Common myeloid progenitor, CD34-positive (primary cell): ENCODE measurements around the gene NDUFAF7.
"Not testable (repeated sequence)": the region's sequence is repeated elsewhere in the genome, so short reads cannot be mapped to it uniquely, and the experiment has no call there.

Experiments
- CTCF ChIA-PET: fragments of 350-600 bp; sonication (Branson Sonifier 250); formaldehyde crosslinking; loops from one replicate; lab custom pipeline; 2021; ENCODE audit warnings: antibody characterized with exemption; lab: Charles Lee
- POLR2A ChIA-PET: fragments of 350-600 bp; sonication (Branson Sonifier 250); formaldehyde crosslinking; loops from one replicate; lab custom pipeline; 2021; ENCODE audit warnings: antibody characterized with exemption; lab: Charles Lee
- DNase-seq, 3 donors: peaks; one replicate each; pipeline versions ENCODE4 v3.0.0 to v3.0.0-alpha.2; 2013
- H3K27ac ChIP-seq, 2 experiments: 1 replicate in 1 of 2; 2 replicates in 1 of 2; pipeline ENCODE4 v1.7.0; 2013; ENCODE audit warnings: inconsistent platforms in 2 of 2, low read length in 2 of 2, mild to moderate bottlenecking in 2 of 2, low read depth in 1 of 2, moderate library complexity in 1 of 2; ENCODE audit not compliant: severe bottlenecking in 2 of 2, insufficient read depth in 1 of 2, poor library complexity in 1 of 2
- H3K27me3 ChIP-seq, 5 experiments: replicated peaks in 2 of 5; 1 replicate in 3 of 5; 2 replicates in 2 of 5; pipeline versions ENCODE4 v1.6.1 to v1.7.0; 2013; ENCODE audit warnings: low read length in 4 of 5, mild to moderate bottlenecking in 2 of 5, moderate library complexity in 2 of 5, inconsistent platforms in 1 of 5; ENCODE audit not compliant: insufficient read depth in 5 of 5, control insufficient read depth in 4 of 5
- H3K36me3 ChIP-seq, 4 experiments: 1 replicate in 2 of 4; 2 replicates in 2 of 4; pipeline versions ENCODE4 v1.6.1 to v1.7.0; 2013; ENCODE audit warnings: low read length in 3 of 4, control low read depth in 1 of 4, mild to moderate bottlenecking in 1 of 4; ENCODE audit not compliant: control insufficient read depth in 4 of 4, insufficient read depth in 4 of 4
- H3K4me1 ChIP-seq, 4 experiments: 1 replicate in 3 of 4; 2 replicates in 1 of 4; pipeline versions ENCODE4 v1.6.1 to v1.7.1; 2013; ENCODE audit warnings: low read length in 3 of 4, mild to moderate bottlenecking in 3 of 4, control low read depth in 1 of 4, inconsistent platforms in 1 of 4, moderate library complexity in 1 of 4; ENCODE audit not compliant: control insufficient read depth in 4 of 4, insufficient read depth in 4 of 4; ENCODE audit errors: control extremely low read depth in 1 of 4
- H3K4me3 ChIP-seq, 7 experiments: 1 replicate in 4 of 7; 2 replicates in 3 of 7; pipeline versions ENCODE4 v1.5.1 to v1.7.0; 2013; ENCODE audit warnings: mild to moderate bottlenecking in 7 of 7, low read length in 6 of 7, moderate library complexity in 6 of 7, inconsistent platforms in 2 of 7, low read depth in 2 of 7, control low read depth in 1 of 7; ENCODE audit not compliant: insufficient read depth in 4 of 7, control insufficient read depth in 1 of 7; ENCODE audit errors: extremely low read depth in 1 of 7
- H3K9me3 ChIP-seq, 5 experiments: 1 replicate in 4 of 5; 2 replicates in 1 of 5; pipeline versions ENCODE4 v1.6.1 to v1.7.1; 2013; ENCODE audit warnings: low read length in 4 of 5, mild to moderate bottlenecking in 2 of 5, inconsistent platforms in 1 of 5, low read depth in 1 of 5, moderate library complexity in 1 of 5; ENCODE audit not compliant: control insufficient read depth in 4 of 5, insufficient read depth in 2 of 5; ENCODE audit errors: control extremely low read depth in 1 of 5
- WGBS: methylation state at CpG from one replicate; pipeline ENCODE4 v1.1.5; 2013; ENCODE audit not compliant: insufficient coverage; 5-methylcytosine and 5-hydroxymethylcytosine counted together

Gene NDUFAF7

DNA sequence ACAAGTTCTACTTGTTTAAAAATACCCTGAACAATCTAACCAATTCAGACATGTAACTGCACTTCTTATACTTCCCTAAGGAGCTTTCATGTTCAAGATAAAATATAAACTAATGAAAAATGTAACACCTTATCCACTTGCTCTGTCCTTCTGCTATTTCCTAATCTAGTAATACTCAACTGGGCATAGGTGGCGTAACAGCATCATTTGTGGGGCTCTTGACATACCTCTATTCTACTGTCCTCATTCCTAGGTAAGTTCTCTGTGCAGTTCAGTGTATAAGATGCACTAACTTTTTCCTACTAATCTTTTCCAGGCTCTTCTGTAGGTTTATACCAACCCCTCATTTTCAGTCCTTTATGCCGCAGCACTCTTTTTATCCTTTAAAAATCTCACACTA is 56.5 kb downstream of the NDUFAF7 start:
- WGBS: 100% methylated on average over 1 of the region's 2 CpGs
- H3K4me1 ChIP-seq: no peaks in the 10 kb centered on the region
- no peak overlapping the region for H3K4me3 ChIP-seq
- no peaks in the 10 kb centered on the region for H3K9me3 ChIP-seq
- no peaks in the 10 kb centered on the region for H3K27me3 ChIP-seq
- ChIA-PET CTCF (interaction anchor here (0.6 to 1.2 kb wide), 2 partner anchors 34 to 103 kb away, joined by 3 to 4 read pairs; no protein-coding TSS in a partner anchor), POLR2A (no interaction called here)
- H3K27ac ChIP-seq: no peak overlapping the region
- peak in 2 of 3 donors; percentile 46 to 48 for DNase-seq
- peaks cover under 1 to 44% (median 18%) of the 10 kb centered on the region in 4 experiments for H3K36me3 ChIP-seq

DNA sequence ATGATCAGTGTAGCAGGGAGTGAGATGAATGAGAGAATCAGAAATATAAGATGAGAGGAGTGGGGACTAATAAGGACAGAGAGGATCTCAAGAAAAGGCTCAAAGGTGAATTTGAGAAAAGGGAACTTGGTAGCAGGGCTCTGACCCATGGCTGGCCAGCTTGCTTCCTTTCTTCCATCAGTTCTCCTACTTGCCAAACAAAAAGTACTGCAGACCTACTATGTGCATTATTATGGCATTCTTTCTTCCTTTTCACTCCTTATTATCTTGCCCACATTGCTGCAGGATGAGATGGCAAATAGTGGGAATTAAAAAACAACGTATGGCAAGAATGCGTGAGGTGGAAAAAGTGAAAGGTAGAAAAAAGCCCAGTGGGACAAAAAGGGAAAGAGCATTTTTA is 60.2 kb downstream of the NDUFAF7 start:
- no peak for DNase-seq
- Histone ChIP-seq H3K27ac (no peak overlapping the region), H3K36me3 (peaks cover 2 to 26% (median 14%) of the 10 kb centered on the region in 4 experiments), H3K27me3 (no peaks in the 10 kb centered on the region), H3K4me1 (no peaks in the 10 kb centered on the region), H3K4me3 (no peak overlapping the region), H3K9me3 (no peaks in the 10 kb centered on the region)
- no CpG with 5 or more reads among the region's 2 CpGs for WGBS
- CTCF ChIA-PET: interaction anchor here (1.2 kb wide), 1 partner anchor 12 kb away, joined by 4 read pairs; no protein-coding TSS in a partner anchor
- POLR2A ChIA-PET: no interaction called here

DNA sequence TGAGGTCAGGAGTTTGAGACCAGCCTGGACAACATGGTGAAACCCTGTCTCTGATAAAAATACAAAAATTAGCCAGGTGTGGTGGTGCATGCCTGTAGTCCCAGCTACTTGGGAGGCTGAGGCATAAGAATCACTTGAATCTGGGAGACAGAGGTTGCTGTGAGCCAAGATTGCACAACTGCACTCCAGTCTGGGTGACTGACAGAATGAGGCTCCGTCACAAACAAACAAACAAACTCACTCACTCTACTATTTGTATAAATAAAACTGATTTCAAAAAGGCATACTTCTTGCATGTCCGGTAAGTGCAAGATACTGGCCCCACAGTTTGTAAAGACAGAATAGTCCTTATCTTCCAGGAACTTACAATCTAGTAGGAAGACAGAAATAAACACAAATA is 63.4 kb downstream of the NDUFAF7 start:
- CTCF ChIA-PET, DNase-seq: not testable (repeated sequence)
- no CpG with 5 or more reads among the region's 2 CpGs for WGBS

DNA sequence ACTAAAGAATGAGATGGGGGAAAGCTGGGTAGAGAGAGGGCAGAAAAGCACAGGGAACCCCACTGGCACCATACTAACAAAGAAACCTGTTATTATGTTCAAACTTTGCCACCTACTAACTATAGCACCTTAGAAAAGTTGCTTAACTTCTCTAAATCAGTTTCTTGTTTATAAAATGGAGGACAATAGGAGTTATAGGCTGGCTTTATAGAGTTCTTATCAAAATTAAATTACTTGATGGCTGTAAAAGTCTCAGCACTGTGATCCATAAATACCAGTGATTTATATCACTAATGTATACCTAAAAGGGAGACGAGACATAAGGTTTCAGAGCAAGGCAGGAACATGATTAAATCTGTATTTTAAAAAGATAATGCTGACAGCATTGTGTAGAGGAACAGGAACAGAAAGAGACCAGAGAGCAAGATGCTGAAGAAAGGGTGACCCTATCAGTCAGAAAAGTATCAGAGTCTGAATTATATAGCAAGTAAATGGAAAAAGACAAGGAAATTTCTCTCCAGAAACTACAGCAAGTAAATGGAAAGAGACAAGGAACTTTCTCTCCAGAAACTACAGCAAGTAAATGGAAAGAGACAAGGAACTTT is 64.1 kb downstream of the NDUFAF7 start:
- Histone ChIP-seq H3K27ac (no peak overlapping the region), H3K9me3 (no peaks in the 10 kb centered on the region), H3K4me1 (no peaks in the 10 kb centered on the region), H3K36me3 (peaks cover 2 to 16% (median 3%) of the 10 kb centered on the region in 4 experiments), H3K27me3 (no peaks in the 10 kb centered on the region), H3K4me3 (no peak overlapping the region)
- ChIA-PET CTCF (interaction anchor here (1.1 kb wide), 1 partner anchor 15 kb away, joined by 6 read pairs; no protein-coding TSS in a partner anchor), POLR2A (no interaction called here)
- no CpG with 5 or more reads among the region's 1 CpG for WGBS
- no peak for DNase-seq

More for the DNA sequence above, 63.4 kb downstream of the NDUFAF7 start:
- H3K9me3 ChIP-seq, H3K4me1 ChIP-seq, H3K27me3 ChIP-seq, POLR2A ChIA-PET, H3K4me3 ChIP-seq, H3K27ac ChIP-seq: not testable (repeated sequence)
- peaks cover 2 to 18% (median 4%) of the 10 kb centered on the region in 4 experiments for H3K36me3 ChIP-seq

DNA sequence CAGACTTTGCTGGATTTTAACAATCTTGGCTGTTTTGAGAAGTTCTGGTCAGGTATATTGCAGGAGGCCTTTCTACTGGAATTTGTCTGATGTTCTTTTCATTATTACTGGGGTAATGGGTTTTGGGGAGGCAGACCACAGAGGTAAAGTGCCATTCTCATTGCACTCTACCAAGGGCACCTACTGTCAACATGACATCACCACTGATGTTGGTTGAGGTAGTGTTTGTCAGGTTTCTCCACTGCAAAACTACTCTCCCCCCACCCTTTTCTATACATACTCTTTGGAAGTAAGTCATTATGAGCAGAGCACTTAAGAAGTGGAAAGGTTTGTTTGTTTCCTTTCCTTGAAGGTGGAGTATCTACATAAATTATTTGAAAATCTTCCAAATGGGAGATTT is 66.2 kb downstream of the NDUFAF7 start:
- Histone ChIP-seq H3K9me3 (peaks cover 0 to 1% (median 0%) of the 10 kb centered on the region in 5 experiments), H3K27me3 (no peaks in the 10 kb centered on the region), H3K36me3 (peaks cover 0 to 6% (median under 1%) of the 10 kb centered on the region in 4 experiments), H3K27ac (no peak overlapping the region), H3K4me1 (no peaks in the 10 kb centered on the region), H3K4me3 (no peak overlapping the region)
- no peak for DNase-seq
- CTCF ChIA-PET: no interaction called here
- POLR2A ChIA-PET: no interaction called here
